Measurements from ENCODE around the gene MAGI2. TPM values are rescaled to one million over a fixed set of nuclear protein-coding genes. Genes with fewer than 3 reads are reported as not detected.
"Not testable (repeated sequence)": the region's sequence is repeated elsewhere in the genome, so short reads cannot be mapped to it uniquely, and the experiment has no call there.

The MAGI2 gene
- total RNA-seq, 3 donors from 2014 or later = 0.10 to 0.16 (median 0.14) TPM

DNA sequence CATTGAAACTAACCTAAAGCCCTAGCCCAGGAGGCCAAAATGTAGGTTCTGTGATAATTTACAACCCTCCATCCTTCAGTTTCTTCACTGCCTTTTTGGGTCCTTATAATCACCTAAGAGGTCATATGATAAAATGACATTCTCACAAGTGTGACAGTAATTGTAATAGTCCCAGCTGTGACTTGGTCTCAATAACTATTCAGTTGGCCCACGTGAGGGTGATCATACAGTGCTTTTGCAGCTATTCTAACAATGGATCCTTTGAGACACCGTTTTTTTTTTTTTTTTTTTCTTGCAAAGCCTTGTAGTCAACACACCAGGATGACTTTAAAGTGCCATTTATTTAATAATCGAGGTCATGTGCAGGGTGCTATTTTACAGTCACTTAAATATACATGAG, 894.9 kb downstream of the MAGI2 start:
- ATAC-seq (no peak), DNase-seq (no peak)
- no peaks in the 10 kb centered on the region for H3K4me1 Mint-ChIP-seq (ENCODE audit: low read depth)

DNA sequence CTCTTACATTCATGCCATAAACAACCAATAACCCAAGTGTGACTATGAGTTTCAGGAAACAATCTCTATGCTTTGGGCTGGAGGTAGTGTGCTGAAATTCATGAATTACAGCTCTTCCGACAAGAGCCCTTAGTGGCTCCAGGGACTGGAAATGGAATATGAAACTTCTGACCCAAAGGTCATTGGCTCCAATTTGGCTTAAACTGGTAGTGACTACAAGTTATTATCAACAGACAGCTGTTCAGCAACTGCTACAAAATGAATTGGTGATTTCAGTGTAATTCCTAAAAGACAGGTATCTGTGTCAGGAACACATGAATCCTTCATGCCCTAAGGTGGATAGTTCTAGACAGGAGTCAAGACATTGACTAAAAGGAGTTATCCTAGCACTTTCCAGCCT, 909.5 kb downstream of the MAGI2 start:
- Mint-ChIP-seq H3K27me3 (ENCODE audit: low read depth) (no peaks in the 10 kb centered on the region), H3K9me3 (no peaks in the 10 kb centered on the region), H3K4me1 (ENCODE audit: low read depth) (no peaks in the 10 kb centered on the region), H3K36me3 (ENCODE audit: insufficient read depth) (no peaks in the 10 kb centered on the region), H3K4me3 (no peak overlapping the region)
- ATAC-seq (no peak), DNase-seq (no peak)

More for the DNA sequence above, 894.9 kb downstream of the MAGI2 start:
- Mint-ChIP-seq H3K4me3 (no peak overlapping the region), H3K9me3 (no peaks in the 10 kb centered on the region), H3K36me3 (ENCODE audit: insufficient read depth) (no peaks in the 10 kb centered on the region), H3K27me3 (ENCODE audit: low read depth) (no peaks in the 10 kb centered on the region)

DNA sequence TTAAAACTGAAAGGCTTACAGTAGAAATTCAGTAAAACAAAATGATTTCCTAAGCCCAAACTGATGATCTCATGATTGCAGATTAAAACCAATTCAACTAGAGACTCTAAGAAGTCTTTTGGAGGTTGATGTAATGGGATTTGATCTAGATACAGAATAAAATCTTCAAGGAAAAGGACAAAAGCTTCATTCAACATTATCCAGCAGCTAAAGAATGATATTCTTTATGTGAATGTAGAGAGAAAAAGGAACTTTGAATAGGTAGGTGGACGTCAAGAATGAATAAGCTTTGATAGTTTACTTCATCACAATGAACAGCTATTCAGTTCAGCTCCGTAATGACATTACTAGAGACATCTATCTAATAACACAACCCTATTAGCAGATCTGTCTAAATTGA, 910.5 kb downstream of the MAGI2 start:
- DNase-seq (no peak), ATAC-seq (no peak)
- no peak overlapping the region for H3K4me3 Mint-ChIP-seq

DNA sequence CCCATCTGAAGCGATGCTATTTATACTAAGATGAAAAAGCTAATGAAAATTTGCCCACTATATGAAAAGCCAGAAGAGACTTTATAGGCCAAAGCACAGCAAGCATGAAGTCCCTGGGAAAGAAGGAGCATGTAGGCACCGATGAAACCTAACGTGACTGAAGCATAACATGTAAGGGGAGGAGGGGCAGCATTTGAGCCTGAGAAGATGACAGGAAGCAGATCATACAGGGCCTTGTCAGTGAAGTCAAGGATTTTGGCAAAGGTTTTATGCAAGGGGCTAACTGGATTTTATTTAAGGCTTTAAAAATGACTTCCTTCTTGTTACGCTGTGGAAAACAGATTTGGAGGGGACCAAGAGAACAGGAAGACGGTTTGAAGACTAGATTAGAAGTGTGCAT, 910.9 kb downstream of the MAGI2 start:
- no peak for DNase-seq
- H3K9me3 Mint-ChIP-seq = peaks cover 5% of the 10 kb centered on the region
- no peaks in the 10 kb centered on the region for H3K36me3 Mint-ChIP-seq (ENCODE audit: insufficient read depth)
- H3K4me3 Mint-ChIP-seq = no peak overlapping the region
- ATAC-seq = no peak
- H3K4me1 Mint-ChIP-seq (ENCODE audit: low read depth) = no peaks in the 10 kb centered on the region
- H3K27me3 Mint-ChIP-seq (ENCODE audit: low read depth) = no peaks in the 10 kb centered on the region

More for the DNA sequence above, 910.5 kb downstream of the MAGI2 start:
- Mint-ChIP-seq H3K9me3 (peaks cover 3% of the 10 kb centered on the region), H3K4me1 (ENCODE audit: low read depth) (no peaks in the 10 kb centered on the region), H3K36me3 (ENCODE audit: insufficient read depth) (no peaks in the 10 kb centered on the region), H3K27me3 (ENCODE audit: low read depth) (no peaks in the 10 kb centered on the region)

DNA sequence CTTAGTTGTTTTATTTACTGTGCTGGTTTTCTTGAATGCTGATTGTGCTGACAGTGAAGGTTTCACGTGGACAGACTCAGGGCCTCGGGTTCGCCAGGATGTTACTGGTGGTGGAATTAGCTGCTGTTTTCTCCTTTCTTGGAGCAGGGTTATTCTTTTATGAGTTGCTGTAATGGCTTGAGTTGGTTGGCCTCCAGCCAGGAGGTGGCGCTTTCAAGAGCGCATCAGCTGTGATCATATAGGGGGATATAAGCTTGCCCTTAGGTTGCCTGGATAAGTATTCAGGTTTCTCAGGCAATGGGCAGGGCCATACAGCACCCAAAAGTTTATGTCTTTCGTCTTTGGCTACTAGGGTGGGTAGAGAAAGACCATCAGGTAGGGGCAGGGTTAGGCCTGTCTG, 913.6 kb downstream of the MAGI2 start:
- Mint-ChIP-seq H3K4me1 (ENCODE audit: low read depth) (no peaks in the 10 kb centered on the region), H3K4me3 (no peak overlapping the region), H3K9me3 (peaks cover 5% of the 10 kb centered on the region), H3K27me3 (ENCODE audit: low read depth) (no peaks in the 10 kb centered on the region), H3K36me3 (ENCODE audit: insufficient read depth) (no peaks in the 10 kb centered on the region)
- DNase-seq (no peak), ATAC-seq (no peak)

DNA sequence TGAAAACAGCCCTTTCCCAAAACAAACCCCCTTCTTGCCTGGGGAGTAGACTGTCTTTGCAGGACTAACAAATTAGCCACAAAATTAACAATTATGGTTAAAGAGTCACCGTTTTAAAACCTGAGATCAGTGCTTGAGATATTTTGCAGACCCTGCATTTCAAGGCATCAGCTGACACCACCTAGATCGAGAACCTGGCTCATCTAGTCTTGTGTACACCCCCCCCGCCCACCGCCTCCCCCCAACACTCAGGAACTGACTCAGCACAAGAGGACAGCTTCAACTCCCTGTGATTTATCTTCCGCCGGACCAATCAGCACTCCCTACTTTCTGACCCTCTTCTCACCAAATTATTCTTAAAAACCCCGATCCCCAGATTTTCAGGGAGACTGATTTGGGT, 917.8 kb downstream of the MAGI2 start:
- Mint-ChIP-seq H3K4me1 (ENCODE audit: low read depth) (no peaks in the 10 kb centered on the region), H3K4me3 (no peak overlapping the region), H3K27me3 (ENCODE audit: low read depth) (no peaks in the 10 kb centered on the region), H3K36me3 (ENCODE audit: insufficient read depth) (no peaks in the 10 kb centered on the region), H3K9me3 (peaks cover 8% of the 10 kb centered on the region)
- no peak for ATAC-seq
- DNase-seq = no peak

DNA sequence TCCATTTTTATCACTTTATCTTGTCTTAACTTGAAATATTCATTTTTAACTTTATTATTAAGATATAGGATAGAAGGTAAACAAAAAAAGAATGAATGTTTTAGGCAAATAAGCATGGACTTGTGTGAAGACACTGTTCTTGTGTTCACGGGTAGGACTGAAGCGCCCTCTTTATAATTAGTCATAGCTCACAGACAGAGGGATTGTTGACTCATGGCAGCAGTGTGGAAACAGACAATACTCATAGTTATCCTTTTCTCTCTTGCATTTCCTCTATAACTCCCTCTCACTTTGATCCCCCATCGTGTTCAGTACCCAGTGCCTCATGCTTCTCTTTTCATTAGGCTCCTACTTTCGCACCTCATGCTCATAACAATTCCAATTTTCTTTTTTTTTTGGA, 923.1 kb downstream of the MAGI2 start:
- Mint-ChIP-seq H3K4me1 (ENCODE audit: low read depth) (no peaks in the 10 kb centered on the region), H3K4me3 (no peak overlapping the region), H3K27me3 (ENCODE audit: low read depth) (no peaks in the 10 kb centered on the region), H3K9me3 (peaks cover 3% of the 10 kb centered on the region), H3K36me3 (ENCODE audit: insufficient read depth) (no peaks in the 10 kb centered on the region)
- ATAC-seq (no peak), DNase-seq (no peak)

DNA sequence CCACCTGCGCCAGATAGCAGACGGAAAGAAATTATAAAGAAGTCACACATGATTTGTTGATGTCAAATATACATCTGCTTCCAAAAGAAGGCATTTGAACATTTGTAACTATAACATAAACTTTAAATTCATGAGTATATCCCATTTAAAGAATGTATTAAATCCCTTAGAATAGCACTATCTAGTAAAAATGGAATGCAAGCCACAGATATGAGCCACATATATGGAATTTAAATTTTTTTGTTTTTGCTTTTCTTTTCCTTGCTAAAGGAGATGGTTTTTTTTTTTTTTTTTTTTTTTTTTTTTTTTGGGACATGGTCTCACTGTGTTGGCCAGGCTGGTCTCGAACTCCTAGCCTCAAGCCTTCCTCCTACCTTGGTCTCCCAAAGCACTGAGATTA, 924.1 kb downstream of the MAGI2 start:
- DNase-seq = no peak
- Mint-ChIP-seq H3K9me3 (peaks cover 3% of the 10 kb centered on the region), H3K4me3 (no peak overlapping the region), H3K36me3 (ENCODE audit: insufficient read depth) (no peaks in the 10 kb centered on the region), H3K27me3 (ENCODE audit: low read depth) (no peaks in the 10 kb centered on the region), H3K4me1 (ENCODE audit: low read depth) (no peaks in the 10 kb centered on the region)
- ATAC-seq = no peak

DNA sequence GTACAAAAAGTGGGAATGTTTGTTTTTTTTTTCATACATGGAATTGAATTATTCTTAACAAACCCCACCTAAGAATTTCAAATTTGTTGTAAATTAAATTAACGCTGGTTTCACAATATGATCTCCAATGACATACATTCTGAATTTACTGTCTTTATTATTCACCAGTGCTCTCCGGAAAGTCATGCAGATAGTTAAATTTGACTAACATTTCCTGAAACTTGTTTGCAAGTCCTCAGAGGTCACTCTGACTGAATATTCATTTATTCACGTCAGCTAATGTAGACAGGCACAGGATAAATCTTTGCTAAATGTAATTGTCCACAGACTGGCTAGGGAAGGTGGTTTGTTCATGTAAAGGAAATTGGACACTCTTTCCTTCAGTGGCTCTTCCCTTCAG, 924.5 kb downstream of the MAGI2 start:
- H3K9me3 Mint-ChIP-seq = peaks cover 3% of the 10 kb centered on the region
- DNase-seq = no peak
- no peaks in the 10 kb centered on the region for H3K36me3 Mint-ChIP-seq (ENCODE audit: insufficient read depth)
- H3K4me1 Mint-ChIP-seq (ENCODE audit: low read depth) = no peaks in the 10 kb centered on the region
- no peaks in the 10 kb centered on the region for H3K27me3 Mint-ChIP-seq (ENCODE audit: low read depth)
- no peak for ATAC-seq
- H3K4me3 Mint-ChIP-seq = no peak overlapping the region

DNA sequence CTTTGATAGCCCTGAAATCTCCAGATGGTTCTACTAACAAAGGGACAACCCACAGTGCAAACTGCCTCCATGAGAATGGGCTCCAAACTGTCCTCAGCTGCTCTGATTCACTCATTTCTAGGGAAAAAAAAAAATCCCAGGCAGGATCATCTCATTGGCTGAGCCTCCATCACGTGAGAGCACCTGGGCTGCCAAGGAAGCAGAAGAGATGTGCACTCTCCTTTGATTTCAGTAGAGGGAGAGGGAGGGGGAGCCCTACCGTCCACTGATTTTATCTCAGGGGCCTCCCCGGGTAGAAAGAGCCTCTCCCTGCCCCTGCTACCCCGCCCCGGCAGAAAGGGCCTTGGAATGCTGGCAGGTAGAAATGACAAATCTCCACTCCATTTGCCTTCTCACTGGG, 929.5 kb downstream of the MAGI2 start:
- Mint-ChIP-seq H3K4me1 (ENCODE audit: low read depth) (no peaks in the 10 kb centered on the region), H3K36me3 (ENCODE audit: insufficient read depth) (no peaks in the 10 kb centered on the region), H3K27me3 (ENCODE audit: low read depth) (no peaks in the 10 kb centered on the region), H3K4me3 (no peak overlapping the region), H3K9me3 (no peaks in the 10 kb centered on the region)
- no peak for DNase-seq
- no peak for ATAC-seq

DNA sequence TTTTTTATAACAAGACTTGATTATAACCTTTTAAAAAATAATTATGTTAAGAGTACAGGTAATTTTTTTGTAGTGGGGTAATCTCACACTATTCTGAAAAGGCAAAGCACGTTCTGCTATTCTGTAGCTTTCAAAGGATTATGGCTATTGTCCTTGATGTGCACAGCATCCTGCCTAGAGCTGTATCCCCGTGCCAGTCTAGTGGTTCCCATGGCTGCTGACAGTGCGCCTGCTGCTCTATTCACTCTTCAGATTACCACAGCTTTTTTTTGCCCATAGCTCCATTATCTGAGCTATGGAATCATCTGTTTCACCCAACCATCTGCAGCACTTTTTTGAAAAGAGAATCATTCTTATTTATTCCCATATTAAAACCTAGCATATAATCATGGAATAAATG, 931.5 kb downstream of the MAGI2 start:
- ATAC-seq (no peak), DNase-seq (no peak)
- H3K36me3 Mint-ChIP-seq (ENCODE audit: insufficient read depth) = no peaks in the 10 kb centered on the region
- H3K4me3 Mint-ChIP-seq = no peak overlapping the region
- H3K4me1 Mint-ChIP-seq (ENCODE audit: low read depth) = no peaks in the 10 kb centered on the region
- H3K9me3 Mint-ChIP-seq = no peaks in the 10 kb centered on the region
- H3K27me3 Mint-ChIP-seq (ENCODE audit: low read depth) = no peaks in the 10 kb centered on the region

DNA sequence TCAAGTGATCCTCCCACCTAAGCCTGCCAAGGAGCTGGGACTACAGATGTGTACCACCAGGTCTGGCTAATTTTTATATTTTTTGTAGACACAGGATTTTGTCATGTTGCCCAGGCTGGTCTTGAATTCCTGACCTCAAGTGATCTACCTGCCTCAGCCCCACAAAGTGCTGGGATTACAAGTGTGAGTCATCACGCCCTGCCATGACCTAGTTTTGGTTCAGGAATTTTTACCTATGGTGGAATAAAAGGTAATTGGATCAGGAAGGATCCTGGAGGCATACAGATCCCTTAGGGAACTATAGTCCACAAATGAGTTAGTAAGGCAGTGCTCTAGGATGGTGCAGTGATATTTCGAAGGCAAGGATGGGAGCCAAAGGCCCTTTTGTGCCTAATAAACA, 937.0 kb downstream of the MAGI2 start:
- DNase-seq (no peak), ATAC-seq (no peak)
- Mint-ChIP-seq H3K27me3 (ENCODE audit: low read depth) (no peaks in the 10 kb centered on the region), H3K36me3 (ENCODE audit: insufficient read depth) (no peaks in the 10 kb centered on the region), H3K9me3 (no peaks in the 10 kb centered on the region), H3K4me1 (ENCODE audit: low read depth) (no peaks in the 10 kb centered on the region), H3K4me3 (no peak overlapping the region)

DNA sequence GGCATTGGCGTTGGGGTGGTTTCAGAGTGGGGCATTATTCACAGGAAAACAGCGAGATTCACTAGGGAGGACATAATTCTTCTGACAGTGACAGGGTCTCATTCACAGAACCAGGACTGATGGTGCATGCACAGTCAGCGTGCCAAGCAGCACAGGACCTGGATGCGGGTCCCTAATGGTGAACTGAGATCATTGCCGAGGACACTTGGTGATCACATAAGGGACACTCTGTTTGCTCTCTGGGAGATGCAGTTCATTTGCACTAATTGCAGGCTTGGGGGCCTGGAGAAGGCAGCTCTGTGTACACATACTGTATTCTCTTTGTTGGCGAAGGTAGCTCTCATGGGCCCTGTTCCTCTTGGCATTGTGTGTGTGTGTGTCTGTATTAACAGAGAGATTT, 938.8 kb downstream of the MAGI2 start:
- Mint-ChIP-seq H3K4me3 (no peak overlapping the region), H3K27me3 (ENCODE audit: low read depth) (no peaks in the 10 kb centered on the region), H3K9me3 (no peaks in the 10 kb centered on the region), H3K36me3 (ENCODE audit: insufficient read depth) (no peaks in the 10 kb centered on the region), H3K4me1 (ENCODE audit: low read depth) (no peaks in the 10 kb centered on the region)
- no peak for DNase-seq
- ATAC-seq = no peak

DNA sequence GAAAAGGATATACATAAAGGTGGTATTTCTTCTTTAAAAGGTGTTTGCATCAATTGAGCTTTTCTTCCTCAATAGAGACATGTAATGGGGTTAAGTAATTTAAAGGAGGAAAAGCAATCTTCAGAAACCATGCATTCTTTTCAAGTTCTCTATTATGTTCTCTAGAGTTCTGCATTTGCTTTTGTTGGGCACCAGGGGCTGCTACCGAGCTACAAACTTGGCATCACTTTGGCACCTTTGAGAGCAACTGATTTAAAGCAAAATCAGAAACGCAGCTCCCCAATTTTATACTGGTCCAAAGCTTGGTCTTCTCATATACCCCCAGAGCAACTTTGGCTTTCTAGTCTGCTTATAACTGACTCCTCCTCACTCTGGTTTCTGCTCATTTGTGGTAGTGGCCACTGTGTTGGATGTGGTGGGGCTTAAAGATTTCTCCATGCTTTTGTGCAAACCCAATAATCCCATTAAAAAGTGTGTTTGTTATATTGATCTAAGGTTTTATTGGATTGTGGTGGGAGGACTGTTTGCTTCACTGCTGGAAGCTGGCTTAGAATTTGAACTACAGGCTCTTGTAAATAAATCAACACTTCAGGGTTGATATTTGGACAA, 942.8 kb downstream of the MAGI2 start:
- no peaks in the 10 kb centered on the region for H3K27me3 Mint-ChIP-seq (ENCODE audit: low read depth)
- no peaks in the 10 kb centered on the region for H3K4me1 Mint-ChIP-seq (ENCODE audit: low read depth)
- H3K36me3 Mint-ChIP-seq (ENCODE audit: insufficient read depth) = no peaks in the 10 kb centered on the region
- DNase-seq = no peak
- no peak overlapping the region for H3K4me3 Mint-ChIP-seq
- no peak for ATAC-seq
- H3K9me3 Mint-ChIP-seq = peaks cover 6% of the 10 kb centered on the region

DNA sequence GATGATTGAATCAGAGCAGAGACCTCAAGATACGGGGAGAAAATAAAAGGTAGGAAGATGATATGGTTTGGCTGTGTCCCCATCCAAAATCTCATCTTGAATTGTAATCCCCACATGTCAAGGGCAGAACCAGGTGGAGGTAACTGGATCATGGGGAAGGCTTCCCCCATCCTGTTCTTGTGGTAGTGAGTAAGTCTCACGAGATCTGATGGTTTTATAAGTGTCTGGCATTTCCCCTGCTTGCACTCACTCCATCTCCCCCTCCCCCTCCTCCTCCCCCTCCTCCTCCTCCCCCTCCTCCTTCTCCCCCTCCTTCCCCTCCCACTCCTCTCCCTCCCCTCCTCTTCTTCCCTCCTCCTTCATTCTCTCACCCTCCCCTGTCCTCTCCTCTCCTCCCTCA, 950.2 kb downstream of the MAGI2 start:
- H3K4me3 Mint-ChIP-seq; H3K27me3 Mint-ChIP-seq (ENCODE audit: low read depth); H3K9me3 Mint-ChIP-seq; DNase-seq; H3K4me1 Mint-ChIP-seq (ENCODE audit: low read depth); H3K36me3 Mint-ChIP-seq (ENCODE audit: insufficient read depth); ATAC-seq: not testable (repeated sequence)

DNA sequence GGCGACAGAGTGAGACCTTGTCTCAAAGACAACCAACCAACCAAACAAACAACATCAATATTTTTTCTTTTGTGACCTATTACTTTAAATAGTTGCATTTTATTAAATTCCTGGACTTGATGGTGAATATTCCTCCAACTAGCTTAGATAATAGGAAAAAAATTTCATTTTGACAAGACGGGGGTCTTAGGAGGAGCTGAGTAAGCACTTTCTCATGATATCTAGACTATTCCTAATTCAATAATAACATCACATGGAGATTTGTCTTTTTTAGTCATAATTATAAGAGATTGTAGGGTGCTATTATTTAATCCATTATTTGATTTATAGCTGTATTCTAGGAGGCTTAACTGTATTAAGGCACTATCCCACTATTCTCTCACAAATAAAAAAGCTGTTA, 952.4 kb downstream of the MAGI2 start:
- H3K36me3 Mint-ChIP-seq (ENCODE audit: insufficient read depth) = no peaks in the 10 kb centered on the region
- H3K9me3 Mint-ChIP-seq = peaks cover 6% of the 10 kb centered on the region
- H3K4me3 Mint-ChIP-seq = no peak overlapping the region
- ATAC-seq (no peak), DNase-seq (no peak)
- no peaks in the 10 kb centered on the region for H3K4me1 Mint-ChIP-seq (ENCODE audit: low read depth)
- H3K27me3 Mint-ChIP-seq (ENCODE audit: low read depth) = no peaks in the 10 kb centered on the region
